Fibroblast of lung (primary cell): ENCODE data around the gene CCL13. TPM values are rescaled to one million over a fixed set of nuclear protein-coding genes. Genes with fewer than 3 reads are reported as not detected.

Experiments used
- DNase-seq, 2 donors: peaks; one replicate each; pipeline versions ENCODE4 v3.0.0 to v3.0.0-alpha.2; 2010; ENCODE audit warnings: low read depth in 2 of 2
- H2AFZ ChIP-seq: 2 replicates; pipeline ENCODE4 v1.5.1; 2012; ENCODE audit warnings: low read length, control low read depth, inconsistent platforms
- H3K27ac ChIP-seq: 2 replicates; pipeline ENCODE4 v1.5.1; 2011; ENCODE audit warnings: low read length, control low read depth; ENCODE audit not compliant: insufficient read depth
- H3K27me3 ChIP-seq: 2 replicates; pipeline ENCODE4 v1.5.1; 2011; ENCODE audit warnings: mild to moderate bottlenecking, low read length; ENCODE audit not compliant: control insufficient read depth, insufficient read depth
- H3K36me3 ChIP-seq: 2 replicates; pipeline ENCODE4 v1.5.1; 2011; ENCODE audit warnings: low read length; ENCODE audit not compliant: control insufficient read depth, insufficient read depth
- H3K4me1 ChIP-seq: 2 replicates; pipeline ENCODE4 v1.5.1; 2011; ENCODE audit warnings: low read length; ENCODE audit not compliant: control insufficient read depth, insufficient read depth; ENCODE audit errors: extremely low read depth
- H3K4me2 ChIP-seq: 2 replicates; pipeline ENCODE4 v1.5.1; 2011; ENCODE audit warnings: low read length, control low read depth; ENCODE audit not compliant: insufficient read depth; ENCODE audit errors: extremely low read depth
- H3K4me3 ChIP-seq, 4 experiments: fragments of 200-600 bp in 1 of 4; sonication (generic) in 1 of 4; replicated peaks in 1 of 4; 2 replicates each; pipeline ENCODE4 v1.5.1; 2011 to 2016; ENCODE audit warnings: low read length in 4 of 4, low read depth in 3 of 4, mild to moderate bottlenecking in 3 of 4, control low read depth in 2 of 4, inconsistent platforms in 1 of 4, mixed read lengths in 1 of 4; ENCODE audit not compliant: insufficient read depth in 1 of 4; ENCODE audit errors: control extremely low read depth in 1 of 4
- H3K79me2 ChIP-seq: 2 replicates; pipeline ENCODE4 v1.5.1; 2012; ENCODE audit warnings: mild to moderate bottlenecking, low read length, inconsistent platforms; ENCODE audit not compliant: control insufficient read depth, insufficient read depth
- H3K9ac ChIP-seq: 2 replicates; pipeline ENCODE4 v1.5.1; 2011; ENCODE audit warnings: mild to moderate bottlenecking, low read length, control low read depth; ENCODE audit not compliant: insufficient read depth
- H3K9me3 ChIP-seq: 2 replicates; pipeline ENCODE4 v1.5.1; 2012; ENCODE audit warnings: low read depth, low read length; ENCODE audit not compliant: control insufficient read depth, insufficient read depth
- H4K20me1 ChIP-seq: 2 replicates; pipeline ENCODE4 v1.5.1; 2011; ENCODE audit warnings: low read length; ENCODE audit not compliant: control insufficient read depth, insufficient read depth; ENCODE audit errors: extremely low read depth
- EZH2 ChIP-seq: IDR thresholded peaks from 2 replicates; pipeline ENCODE4 v1.5.1; 2012; ENCODE audit warnings: low read length, control low read depth, mild to moderate bottlenecking; ENCODE audit errors: missing control alignments
- polyA minus RNA-seq: library from RNA; depleted of rRNA, polyadenylated mRNA; stranded (reverse); fragments of >200 nt; gene quantifications from 2 replicates; pipeline ENCODE4 v1.2.3, GENCODE V29; 2011; ENCODE audit warnings: low replicate concordance
- polyA plus RNA-seq, 2 donors: library from polyadenylated mRNA; depleted of rRNA in 1 of 2; stranded (reverse) in 1 of 2; unstranded in 1 of 2; fragments of >200 nt; gene quantifications; 2 replicates each; pipeline ENCODE4 v1.2.1, GENCODE V29; 2011 to 2012; ENCODE audit warnings: missing spikeins in 1 of 2
- total RNA-seq: library from RNA; depleted of rRNA; stranded (reverse); fragments of >200 nt; gene quantifications from 2 replicates; pipeline ENCODE4 v1.2.1, GENCODE V29; 2014
- TF ChIP-seq, protein P1 (sequence below), 2 donors: IDR thresholded peaks in 1 of 2; conservative IDR thresholded peaks in 1 of 2; 1 replicate in 1 of 2; 2 replicates in 1 of 2; pipeline ENCODE4 v1.5.1; 2011 to 2012; ENCODE audit warnings: low read length in 2 of 2, control low read depth in 1 of 2, inconsistent platforms in 1 of 2, low read depth in 1 of 2, mild to moderate bottlenecking in 1 of 2

CCL13 gene
- total RNA-seq (under 0.01 TPM in 1 of 2 replicates, not detected in the other), polyA plus RNA-seq (1.7 TPM in 1 of 2 replicates, not detected in the other), polyA minus RNA-seq (not detected in 2 replicates)
- polyA plus RNA-seq (2012): 1.1 TPM in 1 of 2 replicates, not detected in the other

GRCh38 chr17:34356194-34356593 lies at the start of gene CCL13:
Gene CCL13, plus strand, starts transcription at chr17:34356480. Its CDS starts 47 bp downstream, at chr17:34356527.
- no peak for DNase-seq
- Histone ChIP-seq H3K79me2 (no peaks in the 10 kb centered on the region), H3K9ac (no peak within 1 kb of the TSS), H3K36me3 (no peaks in the 10 kb centered on the region), H3K4me1 (peaks cover 2% of the 10 kb centered on the region), H3K4me3 (no peak within 1 kb of the TSS), H3K27ac (no peak within 1 kb of the TSS), H3K9me3 (no peaks in the 10 kb centered on the region), H4K20me1 (no peaks in the 10 kb centered on the region), H2AFZ (no peak within 1 kb of the TSS), H3K4me2 (no peak within 1 kb of the TSS), H3K27me3 (no peaks in the 10 kb centered on the region)
- TF ChIP-seq, protein P1, sequence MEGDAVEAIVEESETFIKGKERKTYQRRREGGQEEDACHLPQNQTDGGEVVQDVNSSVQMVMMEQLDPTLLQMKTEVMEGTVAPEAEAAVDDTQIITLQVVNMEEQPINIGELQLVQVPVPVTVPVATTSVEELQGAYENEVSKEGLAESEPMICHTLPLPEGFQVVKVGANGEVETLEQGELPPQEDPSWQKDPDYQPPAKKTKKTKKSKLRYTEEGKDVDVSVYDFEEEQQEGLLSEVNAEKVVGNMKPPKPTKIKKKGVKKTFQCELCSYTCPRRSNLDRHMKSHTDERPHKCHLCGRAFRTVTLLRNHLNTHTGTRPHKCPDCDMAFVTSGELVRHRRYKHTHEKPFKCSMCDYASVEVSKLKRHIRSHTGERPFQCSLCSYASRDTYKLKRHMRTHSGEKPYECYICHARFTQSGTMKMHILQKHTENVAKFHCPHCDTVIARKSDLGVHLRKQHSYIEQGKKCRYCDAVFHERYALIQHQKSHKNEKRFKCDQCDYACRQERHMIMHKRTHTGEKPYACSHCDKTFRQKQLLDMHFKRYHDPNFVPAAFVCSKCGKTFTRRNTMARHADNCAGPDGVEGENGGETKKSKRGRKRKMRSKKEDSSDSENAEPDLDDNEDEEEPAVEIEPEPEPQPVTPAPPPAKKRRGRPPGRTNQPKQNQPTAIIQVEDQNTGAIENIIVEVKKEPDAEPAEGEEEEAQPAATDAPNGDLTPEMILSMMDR (conservative IDR thresholded peaks at IDR 0.05 in 1 of 2, IDR thresholded peaks at IDR 0.05 in 1 of 2; ENCODE audit: low read depth in 1 of 2, low read length in 2 of 2): no peak
- no peak for TF ChIP-seq EZH2

GRCh38 chr17:34307110-34307509 lies 49.2 kb upstream of the CCL13 start:
- Histone ChIP-seq H3K9ac (no peak overlapping the region), H3K4me3 (no peak overlapping the region), H3K79me2 (no peaks in the 10 kb centered on the region), H3K27me3 (no peaks in the 10 kb centered on the region), H3K36me3 (no peaks in the 10 kb centered on the region), H3K27ac (peak overlapping the region; percentile 36), H4K20me1 (no peaks in the 10 kb centered on the region), H3K9me3 (no peaks in the 10 kb centered on the region), H3K4me2 (no peak overlapping the region), H3K4me1 (peaks cover 12% of the 10 kb centered on the region), H2AFZ (no peak overlapping the region)
- TF ChIP-seq, protein P1 (conservative IDR thresholded peaks at IDR 0.05 in 1 of 2, IDR thresholded peaks at IDR 0.05 in 1 of 2; ENCODE audit: low read depth in 1 of 2, low read length in 2 of 2): no peak
- no peak for TF ChIP-seq EZH2
- DNase-seq: peak in 1 of 2 donors; percentile 11

GRCh38 chr17:34308371-34308770 lies 47.9 kb upstream of the CCL13 start:
- no peak overlapping the region for H3K27ac ChIP-seq
- H3K9me3 ChIP-seq: no peaks in the 10 kb centered on the region
- no peaks in the 10 kb centered on the region for H4K20me1 ChIP-seq
- H3K4me1 ChIP-seq: peaks cover 18% of the 10 kb centered on the region
- no peak overlapping the region for H3K9ac ChIP-seq
- H3K4me2 ChIP-seq: no peak overlapping the region
- no peak overlapping the region for H3K4me3 ChIP-seq
- no peak for DNase-seq
- H2AFZ ChIP-seq: no peak overlapping the region
- H3K36me3 ChIP-seq: no peaks in the 10 kb centered on the region
- H3K79me2 ChIP-seq: no peaks in the 10 kb centered on the region
- no peak for TF ChIP-seq EZH2
- TF ChIP-seq, protein P1 (conservative IDR thresholded peaks at IDR 0.05 in 1 of 2, IDR thresholded peaks at IDR 0.05 in 1 of 2; ENCODE audit: low read depth in 1 of 2, low read length in 2 of 2): no peak
- H3K27me3 ChIP-seq: no peaks in the 10 kb centered on the region
